PC-9 (cell line): ENCODE data around the gene RPL31. TPM values are rescaled to one million over a fixed set of nuclear protein-coding genes. Genes with fewer than 3 reads are reported as not detected.

Experiments used
- BruUV-seq: library from RNA; stranded (reverse); fragments of 400-500 nt; replicated peaks from 2 replicates; lab custom pipeline; 2021; lab: Mats Ljungman, UMichigan
- CTCF ChIA-PET: fragments of 300-600 bp; sonication (Branson Sonifier 250); formaldehyde crosslinking; loops from one replicate; lab custom pipeline; 2022; ENCODE audit warnings: antibody characterized with exemption; lab: Charles Lee
- POLR2A ChIA-PET: fragments of 300-600 bp; sonication (Branson Sonifier 250); formaldehyde crosslinking; loops from one replicate; lab custom pipeline; 2022; ENCODE audit warnings: antibody characterized with exemption; ENCODE audit not compliant: unreplicated experiment; lab: Charles Lee
- DNase-seq, 2 experiments: peaks; one replicate each; pipeline versions ENCODE4 v3.0.0 to v3.0.0-alpha.2; 2015 to 2022; ENCODE audit warnings: mixed read lengths in 1 of 2
- H2AFZ ChIP-seq: fragments of 200-600 bp; sonication (generic); 2 replicates; pipeline ENCODE4 v1.8.1; 2017; ENCODE audit warnings: antibody characterized with exemption
- H3F3A ChIP-seq: fragments of 200-600 bp; sonication (generic); 2 replicates; pipeline ENCODE4 v1.8.1; 2017; ENCODE audit warnings: antibody characterized with exemption, mild to moderate bottlenecking, low read depth; ENCODE audit not compliant: insufficient read depth
- H3K27ac ChIP-seq: fragments of 200-600 bp; sonication (generic); 2 replicates; pipeline ENCODE4 v1.6.1; 2016; ENCODE audit warnings: mixed run types
- H3K27me3 ChIP-seq: fragments of 200-600 bp; sonication (generic); 2 replicates; pipeline ENCODE4 v1.6.1; 2016; ENCODE audit warnings: low read depth, mixed run types; ENCODE audit not compliant: insufficient read depth
- H3K36me3 ChIP-seq: fragments of 200-600 bp; sonication (generic); 2 replicates; pipeline ENCODE4 v1.6.1; 2016; ENCODE audit warnings: low read depth, mixed run types
- H3K4me1 ChIP-seq: fragments of 200-600 bp; sonication (generic); replicated peaks from 2 replicates; pipeline ENCODE4 v1.6.1; 2016; ENCODE audit warnings: mixed run types; ENCODE audit not compliant: insufficient read depth
- H3K4me2 ChIP-seq: fragments of 200-600 bp; sonication (generic); 2 replicates; pipeline ENCODE4 v1.6.1; 2017; ENCODE audit warnings: mixed run types
- H3K4me3 ChIP-seq: fragments of 200-600 bp; sonication (generic); 2 replicates; pipeline ENCODE4 v1.6.1; 2016; ENCODE audit warnings: mixed run types
- H3K79me2 ChIP-seq: fragments of 200-600 bp; sonication (generic); 2 replicates; pipeline ENCODE4 v1.6.1; 2017; ENCODE audit warnings: low read depth, mixed run types
- H3K9me2 ChIP-seq: fragments of 200-600 bp; sonication (generic); 2 replicates; pipeline ENCODE4 v1.8.1; 2017; ENCODE audit warnings: mild to moderate bottlenecking; ENCODE audit not compliant: insufficient read depth
- H3K9me3 ChIP-seq: fragments of 200-600 bp; sonication (generic); 2 replicates; pipeline ENCODE4 v1.8.1; 2016; ENCODE audit warnings: low read depth; ENCODE audit not compliant: insufficient read depth
- H4K20me1 ChIP-seq: fragments of 200-600 bp; sonication (generic); 2 replicates; pipeline ENCODE4 v1.8.1; 2017; ENCODE audit not compliant: insufficient read depth
- CTCF ChIP-seq: fragments of 200-600 bp; sonication (generic); conservative IDR thresholded peaks from 2 replicates; pipeline ENCODE4 v1.6.1; 2017; ENCODE audit warnings: mixed run types, antibody characterized with exemption, mild to moderate bottlenecking, moderate library complexity
- EZH2 ChIP-seq: fragments of 200-600 bp; sonication (generic); IDR thresholded peaks from 2 replicates; pipeline ENCODE4 v1.8.0; 2017; ENCODE audit warnings: antibody characterized with exemption, low read depth
- intact Hi-C: fragments of 100-400 bp; cut with micrococcal nuclease; formaldehyde crosslinking; loops from one replicate; pipeline ENCODE4 v1.10.0; 2022; ENCODE audit not compliant: unreplicated experiment
- total RNA-seq: library from RNA; stranded (reverse); gene quantifications from 2 replicates; pipeline ENCODE4 v1.2.3, GENCODE V29; 2021

The RPL31 gene
- total RNA-seq, 1 experiment from 2014 or later: 1,251 TPM

GRCh38 chr2:101036562-101036961 lies 34.5 kb downstream of the RPL31 start:
- ChIA-PET POLR2A (no interaction called here), CTCF (interaction anchor here (0.6 to 2.0 kb wide), 7 partner anchors 89 to 653 kb away, joined by 3 to 12 read pairs (median 8); no protein-coding TSS in a partner anchor)
- H3K9me3 ChIP-seq: no peaks in the 10 kb centered on the region
- peaks cover 27% of the 10 kb centered on the region; the same call in 1 of the 2 replicates for H3K36me3 ChIP-seq
- no peak overlapping the region for H3K4me2 ChIP-seq
- no peak for DNase-seq
- no peak overlapping the region for H2AFZ ChIP-seq
- intact Hi-C loops: loop anchor here (1.0 kb wide), 2 partner anchors 116 to 169 kb away; no protein-coding TSS in a partner anchor
- no peaks in the 10 kb centered on the region for H3K9me2 ChIP-seq
- peaks cover 11% of the 10 kb centered on the region for H3F3A ChIP-seq
- 0 out of 2 replicates have a peak, but pooled peaks cover 5% of the 10 kb centered on the region for H3K79me2 ChIP-seq
- no peak overlapping the region for H3K4me3 ChIP-seq
- H3K27ac ChIP-seq: no peak overlapping the region
- no peaks in the 10 kb centered on the region for H4K20me1 ChIP-seq
- no peaks in the 10 kb centered on the region for H3K4me1 ChIP-seq
- TF ChIP-seq EZH2: no peak
- peak; percentile 71 for TF ChIP-seq CTCF
- BruUV-seq: no TSS peak
- no peaks in the 10 kb centered on the region for H3K27me3 ChIP-seq

GRCh38 chr2:101037161-101037755 lies 35.2 kb downstream of the RPL31 start:
- Histone ChIP-seq H4K20me1 (no peaks in the 10 kb centered on the region), H3K9me3 (no peaks in the 10 kb centered on the region), H3K4me2 (no peak overlapping the region), H3K9me2 (no peaks in the 10 kb centered on the region), H3K4me1 (no peaks in the 10 kb centered on the region), H3K36me3 (peaks cover 27% of the 10 kb centered on the region; the same call in 1 of the 2 replicates), H3K79me2 (0 out of 2 replicates have a peak, but pooled peaks cover 6% of the 10 kb centered on the region), H3K27me3 (no peaks in the 10 kb centered on the region), H3K27ac (no peak overlapping the region), H2AFZ (no peak overlapping the region), H3K4me3 (no peak overlapping the region), H3F3A (peaks cover 11% of the 10 kb centered on the region)
- POLR2A ChIA-PET: no interaction called here
- CTCF ChIA-PET: interaction anchor here (0.7 to 2.0 kb wide), 4 partner anchors 88 to 168 kb away, joined by 4 to 11 read pairs (median 8); no protein-coding TSS in a partner anchor
- intact Hi-C loops: no loop called here
- no TSS peak for BruUV-seq
- DNase-seq: no peak
- TF ChIP-seq CTCF: no peak
- no peak for TF ChIP-seq EZH2

GRCh38 chr2:101038455-101039255 lies 36.6 kb downstream of the RPL31 start:
- Histone ChIP-seq H3K4me3 (no peak overlapping the region), H3F3A (peaks cover 19% of the 10 kb centered on the region), H4K20me1 (no peaks in the 10 kb centered on the region), H3K79me2 (0 out of 2 replicates have a peak, but pooled peaks cover 6% of the 10 kb centered on the region), H3K4me1 (no peaks in the 10 kb centered on the region), H2AFZ (no peak overlapping the region), H3K27ac (0 out of 2 replicates have a peak overlapping the region, but pooled peaks have one; percentile 34), H3K36me3 (peaks cover 25% of the 10 kb centered on the region; the same call in 1 of the 2 replicates), H3K9me3 (no peaks in the 10 kb centered on the region), H3K27me3 (no peaks in the 10 kb centered on the region), H3K9me2 (no peaks in the 10 kb centered on the region), H3K4me2 (no peak overlapping the region)
- DNase-seq: peak in 1 of 2 experiments; percentile 20
- CTCF ChIA-PET: no interaction called here
- BruUV-seq: no TSS peak
- intact Hi-C loops: no loop called here
- POLR2A ChIA-PET: no interaction called here
- no peak for TF ChIP-seq EZH2
- peak; percentile 73 for TF ChIP-seq CTCF
